ENCODE results near the gene SPOCK1. TPM values are rescaled to one million over a fixed set of nuclear protein-coding genes. Genes with fewer than 3 reads are reported as not detected.

Gene SPOCK1
- total RNA-seq, 1 experiment from 2014 or later, result 23.4 TPM

- in situ Hi-C loops (cut with HindIII; ENCODE audit: low pct_unique_long_range_greater_than_20kb, low sequenced_read_pairs), result no loop called here
- no peak for DNase-seq (ENCODE audit: low read depth, low spot score)
Measured at GRCh38 chr5:137498301-137498735, 808 bp downstream of the SPOCK1 start.

GRCh38 chr5:137497396-137498290 lies 1.5 kb downstream of the SPOCK1 start:
- in situ Hi-C loops (cut with HindIII; ENCODE audit: low pct_unique_long_range_greater_than_20kb, low sequenced_read_pairs), result no loop called here
- peak; percentile 18 for DNase-seq (ENCODE audit: low read depth, low spot score)

GRCh38 chr5:137496919-137497318 lies 2.2 kb downstream of the SPOCK1 start:
- in situ Hi-C loops (cut with HindIII; ENCODE audit: low pct_unique_long_range_greater_than_20kb, low sequenced_read_pairs), result no loop called here
- DNase-seq (ENCODE audit: low read depth, low spot score), result no peak

- in situ Hi-C loops (cut with HindIII; ENCODE audit: low pct_unique_long_range_greater_than_20kb, low sequenced_read_pairs), result no loop called here
- no peak for DNase-seq (ENCODE audit: low read depth, low spot score)
Measured at GRCh38 chr5:137492331-137492730, 6.8 kb downstream of the SPOCK1 start.

- in situ Hi-C loops (cut with HindIII; ENCODE audit: low pct_unique_long_range_greater_than_20kb, low sequenced_read_pairs), result no loop called here
Measured at GRCh38 chr5:137491121-137491520, 8.0 kb downstream of the SPOCK1 start.

GRCh38 chr5:137490591-137490990 lies 8.5 kb downstream of the SPOCK1 start:
- in situ Hi-C loops (cut with HindIII; ENCODE audit: low pct_unique_long_range_greater_than_20kb, low sequenced_read_pairs), result no loop called here

More at GRCh38 chr5:137491121-137491520, 8.0 kb downstream of the SPOCK1 start:
- DNase-seq (ENCODE audit: low read depth, low spot score), result no peak

GRCh38 chr5:137488974-137489373 lies 10.2 kb downstream of the SPOCK1 start:
- in situ Hi-C loops (cut with HindIII; ENCODE audit: low pct_unique_long_range_greater_than_20kb, low sequenced_read_pairs), result no loop called here
- peak; percentile 23 for DNase-seq (ENCODE audit: low read depth, low spot score)

More at GRCh38 chr5:137490591-137490990, 8.5 kb downstream of the SPOCK1 start:
- DNase-seq (ENCODE audit: low read depth, low spot score), result no peak

GRCh38 chr5:137488516-137488915 lies 10.6 kb downstream of the SPOCK1 start:
- DNase-seq (ENCODE audit: low read depth, low spot score), result no peak
- in situ Hi-C loops (cut with HindIII; ENCODE audit: low pct_unique_long_range_greater_than_20kb, low sequenced_read_pairs), result no loop called here

- DNase-seq (ENCODE audit: low read depth, low spot score), result no peak
- in situ Hi-C loops (cut with HindIII; ENCODE audit: low pct_unique_long_range_greater_than_20kb, low sequenced_read_pairs), result no loop called here
Measured at GRCh38 chr5:137487600-137487999, 11.5 kb downstream of the SPOCK1 start.

GRCh38 chr5:137486707-137487106 lies 12.4 kb downstream of the SPOCK1 start:
- in situ Hi-C loops (cut with HindIII; ENCODE audit: low pct_unique_long_range_greater_than_20kb, low sequenced_read_pairs), result no loop called here
- no peak for DNase-seq (ENCODE audit: low read depth, low spot score)

GRCh38 chr5:137481596-137481995 lies 17.5 kb downstream of the SPOCK1 start:
- in situ Hi-C loops (cut with HindIII; ENCODE audit: low pct_unique_long_range_greater_than_20kb, low sequenced_read_pairs), result no loop called here
- DNase-seq (ENCODE audit: low read depth, low spot score), result no peak

- DNase-seq (ENCODE audit: low read depth, low spot score), result no peak
- in situ Hi-C loops (cut with HindIII; ENCODE audit: low pct_unique_long_range_greater_than_20kb, low sequenced_read_pairs), result no loop called here
Measured at GRCh38 chr5:137478043-137478442, 21.1 kb downstream of the SPOCK1 start.

- in situ Hi-C loops (cut with HindIII; ENCODE audit: low pct_unique_long_range_greater_than_20kb, low sequenced_read_pairs), result no loop called here
- no peak for DNase-seq (ENCODE audit: low read depth, low spot score)
Measured at GRCh38 chr5:137470921-137471220, 28.3 kb downstream of the SPOCK1 start.

- in situ Hi-C loops (cut with HindIII; ENCODE audit: low pct_unique_long_range_greater_than_20kb, low sequenced_read_pairs), result no loop called here
- DNase-seq (ENCODE audit: low read depth, low spot score), result no peak
Measured at GRCh38 chr5:137470111-137470920, 28.8 kb downstream of the SPOCK1 start.

GRCh38 chr5:137466889-137467288 lies 32.2 kb downstream of the SPOCK1 start:
- DNase-seq (ENCODE audit: low read depth, low spot score), result no peak
- in situ Hi-C loops (cut with HindIII; ENCODE audit: low pct_unique_long_range_greater_than_20kb, low sequenced_read_pairs), result no loop called here

- DNase-seq (ENCODE audit: low read depth, low spot score), result no peak
- in situ Hi-C loops (cut with HindIII; ENCODE audit: low pct_unique_long_range_greater_than_20kb, low sequenced_read_pairs), result no loop called here
Measured at GRCh38 chr5:137465930-137466329, 33.2 kb downstream of the SPOCK1 start.

- no peak for DNase-seq (ENCODE audit: low read depth, low spot score)
- in situ Hi-C loops (cut with HindIII; ENCODE audit: low pct_unique_long_range_greater_than_20kb, low sequenced_read_pairs), result no loop called here
Measured at GRCh38 chr5:137462816-137463520, 36.2 kb downstream of the SPOCK1 start.

- DNase-seq (ENCODE audit: low read depth, low spot score), result no peak
- in situ Hi-C loops (cut with HindIII; ENCODE audit: low pct_unique_long_range_greater_than_20kb, low sequenced_read_pairs), result no loop called here
Measured at GRCh38 chr5:137462265-137462590, 36.9 kb downstream of the SPOCK1 start.

Measured in SK-MEL-5 (cell line).